Measurements from ENCODE around the gene MFRP. TPM values are rescaled to one million over a fixed set of nuclear protein-coding genes. Genes with fewer than 3 reads are reported as not detected.

MFRP gene
- total RNA-seq, 4 donors from 2014 or later, result 0.11 TPM; not detected in 3

- TF ChIP-seq EP300 (IDR thresholded peaks at IDR 0.05), result no peak
- WGBS, result 53% methylated on average over 17 of the region's 17 CpGs
- Histone ChIP-seq H3K27ac (no peak overlapping the region), H3K27me3 (peaks cover 30% of the 10 kb centered on the region), H3K4me1 (peaks cover 64% of the 10 kb centered on the region), H3K36me3 (no peaks in the 10 kb centered on the region), H3K4me3 (no peak overlapping the region), H3K9me3 (no peaks in the 10 kb centered on the region)
- DNase-seq (ENCODE audit: low spot score in 2 of 2), result peak in 1 of 2 donors; percentile 66
Observed at GRCh38 chr11:119368121-119369034, 21.9 kb upstream of the MFRP start.

DNA sequence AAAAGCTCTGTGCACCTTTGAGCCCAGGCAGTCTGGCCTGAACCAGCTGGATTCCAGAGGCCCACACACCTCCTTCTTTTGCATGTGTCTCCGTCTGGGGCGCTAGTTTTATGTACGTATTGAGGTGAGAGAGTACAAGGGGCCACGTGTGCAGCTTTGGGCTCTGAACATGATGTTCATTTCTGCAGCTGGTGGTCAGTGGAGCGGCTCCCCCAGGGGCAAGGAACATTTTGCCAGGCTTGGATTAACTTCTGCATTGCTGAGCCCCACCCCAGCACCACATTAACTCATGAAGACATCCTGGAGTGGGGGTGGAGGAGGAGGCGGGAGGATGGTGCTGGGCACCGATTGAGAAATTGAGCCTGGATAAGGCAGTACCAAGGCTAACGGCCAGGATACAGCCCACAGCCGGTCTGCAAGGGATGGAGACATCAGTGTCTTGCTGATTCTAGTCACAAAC is 21.2 kb upstream of the MFRP start:
- H3K27ac ChIP-seq, result no peak overlapping the region
- H3K27me3 ChIP-seq, result peaks cover 30% of the 10 kb centered on the region
- H3K9me3 ChIP-seq, result no peaks in the 10 kb centered on the region
- 67% methylated on average over 9 of the region's 9 CpGs for WGBS
- no peak for TF ChIP-seq POLR2AphosphoS5 (IDR thresholded peaks at IDR 0.05)
- TF ChIP-seq, protein P1, sequence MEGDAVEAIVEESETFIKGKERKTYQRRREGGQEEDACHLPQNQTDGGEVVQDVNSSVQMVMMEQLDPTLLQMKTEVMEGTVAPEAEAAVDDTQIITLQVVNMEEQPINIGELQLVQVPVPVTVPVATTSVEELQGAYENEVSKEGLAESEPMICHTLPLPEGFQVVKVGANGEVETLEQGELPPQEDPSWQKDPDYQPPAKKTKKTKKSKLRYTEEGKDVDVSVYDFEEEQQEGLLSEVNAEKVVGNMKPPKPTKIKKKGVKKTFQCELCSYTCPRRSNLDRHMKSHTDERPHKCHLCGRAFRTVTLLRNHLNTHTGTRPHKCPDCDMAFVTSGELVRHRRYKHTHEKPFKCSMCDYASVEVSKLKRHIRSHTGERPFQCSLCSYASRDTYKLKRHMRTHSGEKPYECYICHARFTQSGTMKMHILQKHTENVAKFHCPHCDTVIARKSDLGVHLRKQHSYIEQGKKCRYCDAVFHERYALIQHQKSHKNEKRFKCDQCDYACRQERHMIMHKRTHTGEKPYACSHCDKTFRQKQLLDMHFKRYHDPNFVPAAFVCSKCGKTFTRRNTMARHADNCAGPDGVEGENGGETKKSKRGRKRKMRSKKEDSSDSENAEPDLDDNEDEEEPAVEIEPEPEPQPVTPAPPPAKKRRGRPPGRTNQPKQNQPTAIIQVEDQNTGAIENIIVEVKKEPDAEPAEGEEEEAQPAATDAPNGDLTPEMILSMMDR (IDR thresholded peaks at IDR 0.05), result no peak
- no peak for TF ChIP-seq POLR2A (IDR thresholded peaks at IDR 0.05)
- no peak for TF ChIP-seq EP300 (IDR thresholded peaks at IDR 0.05)
- no peak for DNase-seq (ENCODE audit: low spot score in 2 of 2)
- H3K36me3 ChIP-seq, result no peaks in the 10 kb centered on the region
- no peak overlapping the region for H3K4me3 ChIP-seq
- peaks cover 69% of the 10 kb centered on the region for H3K4me1 ChIP-seq

GRCh38 chr11:119366690-119367620 is 20.4 kb upstream of the MFRP start:
- TF ChIP-seq POLR2A (IDR thresholded peaks at IDR 0.05) (no peak), POLR2AphosphoS5 (IDR thresholded peaks at IDR 0.05) (no peak), EP300 (IDR thresholded peaks at IDR 0.05) (no peak)
- TF ChIP-seq, protein P1 (IDR thresholded peaks at IDR 0.05), result no peak
- H3K4me1 ChIP-seq, result peaks cover 74% of the 10 kb centered on the region
- no peaks in the 10 kb centered on the region for H3K36me3 ChIP-seq
- no peak overlapping the region for H3K27ac ChIP-seq
- DNase-seq (ENCODE audit: low spot score in 2 of 2), result no peak
- 84% methylated on average over 11 of the region's 11 CpGs for WGBS
- no peak overlapping the region for H3K4me3 ChIP-seq
- H3K27me3 ChIP-seq, result peaks cover 30% of the 10 kb centered on the region
- no peaks in the 10 kb centered on the region for H3K9me3 ChIP-seq

DNA sequence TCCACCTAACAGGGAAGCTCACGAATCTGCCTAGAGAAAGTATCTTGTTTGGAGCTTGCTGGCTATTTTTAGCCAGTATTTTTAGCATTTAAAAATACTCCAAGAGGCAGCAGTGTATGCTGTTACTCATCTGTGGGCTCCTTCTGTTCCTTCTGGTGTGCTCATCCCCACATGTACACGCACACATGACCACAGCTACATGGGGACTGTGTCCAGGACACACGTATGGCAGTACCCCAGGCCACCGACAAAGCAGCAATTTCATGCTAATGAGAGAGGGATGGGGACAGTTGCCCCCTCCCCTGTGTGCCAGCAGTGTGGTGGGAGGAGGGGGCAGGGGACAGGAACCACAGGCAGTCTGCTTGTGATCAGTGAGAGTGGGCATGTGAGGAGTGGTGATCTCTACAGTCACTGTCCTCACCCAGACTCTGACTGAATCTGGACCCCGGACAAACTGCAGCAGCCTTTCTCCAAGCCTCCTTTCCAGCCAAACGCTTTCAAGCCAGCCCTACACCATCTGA is 18.6 kb upstream of the MFRP start:
- Histone ChIP-seq H3K4me3 (no peak overlapping the region), H3K27ac (no peak overlapping the region), H3K4me1 (peaks cover 71% of the 10 kb centered on the region), H3K27me3 (peaks cover 30% of the 10 kb centered on the region), H3K9me3 (no peaks in the 10 kb centered on the region), H3K36me3 (no peaks in the 10 kb centered on the region)
- WGBS, result 71% methylated on average over 6 of the region's 6 CpGs
- no peak for DNase-seq (ENCODE audit: low spot score in 2 of 2)
- TF ChIP-seq POLR2AphosphoS5 (IDR thresholded peaks at IDR 0.05), result no peak
- no peak for TF ChIP-seq EP300 (IDR thresholded peaks at IDR 0.05)
- TF ChIP-seq POLR2A (IDR thresholded peaks at IDR 0.05), result no peak
- TF ChIP-seq, protein P1 (IDR thresholded peaks at IDR 0.05), result no peak

- peaks cover 30% of the 10 kb centered on the region for H3K27me3 ChIP-seq
- DNase-seq (ENCODE audit: low spot score in 2 of 2), result peak in 1 of 2 donors; percentile 67
- H3K9me3 ChIP-seq, result no peaks in the 10 kb centered on the region
- peaks cover 66% of the 10 kb centered on the region for H3K4me1 ChIP-seq
- H3K36me3 ChIP-seq, result no peaks in the 10 kb centered on the region
- no peak for TF ChIP-seq EP300 (IDR thresholded peaks at IDR 0.05)
- no peak for TF ChIP-seq POLR2A (IDR thresholded peaks at IDR 0.05)
- TF ChIP-seq POLR2AphosphoS5 (IDR thresholded peaks at IDR 0.05), result no peak
- TF ChIP-seq, protein P1 (IDR thresholded peaks at IDR 0.05), result no peak
- WGBS, result no CpG with 5 or more reads among the region's 88 CpGs
- H3K4me3 ChIP-seq, result peak overlapping the region; percentile 57
- H3K27ac ChIP-seq, result peak overlapping the region; percentile 32
Observed at GRCh38 chr11:119363851-119364590, 17.5 kb upstream of the MFRP start.
